ENCODE results near the gene CLDN6.
"Not testable (repeated sequence)": the region's sequence is repeated elsewhere in the genome, so short reads cannot be mapped to it uniquely, and the experiment has no call there.

CLDN6 gene, protein sequence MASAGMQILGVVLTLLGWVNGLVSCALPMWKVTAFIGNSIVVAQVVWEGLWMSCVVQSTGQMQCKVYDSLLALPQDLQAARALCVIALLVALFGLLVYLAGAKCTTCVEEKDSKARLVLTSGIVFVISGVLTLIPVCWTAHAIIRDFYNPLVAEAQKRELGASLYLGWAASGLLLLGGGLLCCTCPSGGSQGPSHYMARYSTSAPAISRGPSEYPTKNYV

DNA sequence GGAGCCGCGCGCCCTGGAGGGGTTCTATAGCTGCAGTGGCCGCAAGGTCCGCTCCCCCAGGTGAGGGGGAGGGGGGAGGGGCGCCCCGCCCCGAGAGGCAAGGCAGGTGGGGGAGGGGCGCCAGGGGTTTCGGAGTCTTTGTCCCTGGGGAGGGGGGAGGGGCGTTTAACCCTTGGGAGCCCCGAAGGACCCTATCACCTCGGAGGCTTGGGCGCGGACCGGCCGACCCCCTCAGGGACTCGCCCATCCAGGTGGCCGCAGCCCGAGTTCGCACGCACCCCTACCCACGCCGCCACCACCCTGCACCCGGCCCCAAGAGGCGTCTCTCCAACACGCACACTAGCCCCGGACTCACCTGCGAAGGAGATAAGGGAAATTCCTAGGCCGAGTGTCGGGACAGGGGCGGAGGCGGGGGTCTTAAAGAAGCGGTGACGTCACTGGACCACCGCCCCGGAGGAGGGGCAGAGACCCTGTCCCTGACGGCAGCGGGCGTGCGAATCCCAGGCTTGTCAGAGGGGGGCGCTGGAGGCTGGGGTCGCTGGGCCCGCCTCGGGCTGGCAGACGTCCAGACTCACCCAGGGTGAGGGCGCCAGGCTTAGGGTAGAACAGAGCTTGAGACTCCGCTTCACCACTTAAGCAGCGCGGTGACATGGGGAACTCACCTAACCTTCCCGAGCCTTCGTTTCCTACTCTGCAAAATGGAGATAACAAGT is at the start of gene CLDN6:
CLDN6 (minus strand) TSS at position 390 of the 713 bp plus-strand sequence. CDS start 2,162 bp downstream, outside the sequence.
- peak in 1 of 3 experiments; percentile 32 for DNase-seq (ENCODE audit: low read depth in 2 of 3, low spot score in 2 of 3)

DNA sequence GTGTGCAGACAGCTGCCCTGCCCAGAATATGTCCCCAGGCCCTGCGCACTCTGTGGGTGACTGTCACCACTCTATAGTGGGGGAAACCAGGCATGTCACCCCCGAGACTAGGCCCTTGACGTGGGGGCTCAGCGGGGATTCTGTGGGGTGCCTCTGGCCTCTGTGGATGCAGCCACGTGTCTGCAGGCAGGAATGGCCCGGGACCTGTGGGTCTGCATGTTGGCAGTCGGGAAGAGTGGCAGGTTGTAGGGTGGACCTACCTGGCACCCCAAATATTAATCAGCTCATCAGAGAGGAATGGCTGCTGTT is 48.4 kb upstream of the CLDN6 start:
- DNase-seq (ENCODE audit: low read depth in 2 of 3, low spot score in 2 of 3), result no peak

DNA sequence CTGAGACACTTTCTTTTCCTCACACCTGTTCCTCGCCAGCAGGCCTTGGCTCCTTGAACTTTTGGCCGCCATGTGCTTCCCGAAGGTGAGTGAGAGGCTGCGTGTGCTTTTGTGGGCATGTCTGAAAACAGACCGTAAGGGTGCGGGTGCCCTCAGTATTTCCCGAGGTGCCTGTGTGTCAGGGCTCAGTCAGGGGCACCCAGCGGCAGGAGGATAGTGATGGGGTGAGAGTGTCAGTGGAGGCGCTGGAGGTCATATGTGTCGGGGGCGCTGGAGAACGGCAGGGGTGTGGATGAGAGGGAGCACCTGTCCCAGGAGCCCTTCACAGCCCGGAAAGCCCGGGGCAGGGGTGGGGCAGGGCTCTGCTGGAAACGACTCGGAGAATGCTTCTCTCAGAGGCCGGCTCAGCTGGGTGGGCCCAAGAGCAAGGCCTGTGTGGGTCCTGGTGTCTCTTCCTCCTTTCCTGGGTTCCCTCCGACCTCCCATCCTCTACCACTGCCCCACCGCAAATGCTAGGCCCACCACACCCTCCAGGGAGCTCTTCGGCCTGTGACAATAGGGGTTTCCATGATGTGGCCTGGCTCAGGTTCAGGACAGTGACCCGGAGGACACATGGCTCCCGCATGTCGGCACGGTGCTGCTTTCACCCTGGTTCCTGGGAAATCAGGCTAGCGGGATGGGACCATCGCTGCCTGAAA is 47.9 kb upstream of the CLDN6 start:
- DNase-seq (ENCODE audit: low read depth in 2 of 3, low spot score in 2 of 3), result no peak

DNA sequence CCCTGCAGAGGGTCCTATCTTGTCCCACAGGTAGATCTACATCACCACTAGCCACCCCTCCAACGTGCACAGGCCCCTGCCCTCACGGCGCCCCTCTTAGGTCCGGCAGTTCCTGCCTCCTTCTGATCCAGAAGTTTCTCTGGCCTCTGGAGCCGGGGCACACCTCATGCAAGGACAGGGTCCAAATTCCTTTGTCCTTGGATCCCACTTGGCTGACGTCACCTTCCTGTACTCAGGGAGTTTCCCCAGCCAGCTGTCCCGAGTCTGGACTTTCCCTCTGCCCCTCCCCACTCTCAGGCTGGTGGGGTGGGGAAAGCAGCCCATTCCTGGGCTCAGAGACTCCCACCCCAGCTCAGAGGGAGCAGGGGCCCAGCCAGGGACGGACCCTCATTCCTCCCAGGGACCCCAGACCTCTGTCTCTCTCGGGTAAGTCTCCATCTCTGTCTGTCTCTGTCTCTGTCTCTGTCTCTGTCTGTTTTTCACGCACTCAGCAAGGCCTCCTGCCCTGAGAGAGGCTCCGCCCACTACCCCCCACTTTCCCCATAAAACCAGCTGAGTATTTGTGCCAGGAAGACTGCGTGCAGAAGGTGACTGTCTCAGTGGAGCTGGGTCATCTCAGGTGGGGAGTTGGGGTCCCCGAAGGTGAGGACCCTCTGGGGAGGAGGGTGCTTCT is 47.2 kb upstream of the CLDN6 start, which contains the start of gene IL32:
IL32 (plus strand) TSS at position 572 of the 673 bp plus-strand sequence. CDS start 172 bp downstream, outside the sequence.
- DNase-seq (ENCODE audit: low read depth in 2 of 3, low spot score in 2 of 3), result peak in 1 of 3 experiments; percentile 59

DNA sequence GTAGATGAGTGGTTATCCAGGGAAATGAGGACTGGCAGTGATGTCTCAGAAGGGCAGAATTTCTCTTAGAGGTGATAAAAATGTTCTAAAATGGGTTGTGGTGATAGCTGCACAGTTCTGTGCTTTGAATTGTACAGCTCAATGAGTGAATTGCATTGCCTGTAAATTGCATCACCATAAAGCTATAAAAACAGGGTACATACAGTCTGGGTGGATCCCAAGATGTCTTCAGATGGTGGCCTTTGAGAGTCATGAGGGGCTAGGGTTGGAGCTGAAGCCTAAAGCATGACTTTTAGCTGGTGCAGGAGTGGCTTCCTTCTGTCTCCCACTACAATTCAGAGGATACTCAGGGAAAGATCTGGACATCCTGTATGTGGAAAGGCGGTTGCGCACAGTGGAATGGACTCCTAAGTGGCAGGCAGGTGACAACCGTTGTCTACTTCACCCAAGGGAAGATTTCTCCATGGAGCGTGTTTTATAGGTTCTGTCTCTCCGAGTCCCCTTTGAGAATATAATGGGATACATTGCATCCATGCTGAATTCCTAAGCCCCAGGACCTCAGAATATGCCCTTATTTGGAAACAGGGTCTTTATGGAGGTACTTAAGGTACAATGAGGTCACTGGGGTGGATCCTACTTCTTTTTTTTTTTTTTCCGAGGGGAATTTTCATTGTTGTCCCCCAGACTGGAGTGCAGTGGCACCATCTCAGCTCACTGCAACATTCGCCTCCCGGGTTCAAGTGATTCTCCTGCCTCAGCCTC is 45.8 kb upstream of the CLDN6 start:
- no peak for DNase-seq (ENCODE audit: low read depth in 2 of 3, low spot score in 2 of 3)

DNA sequence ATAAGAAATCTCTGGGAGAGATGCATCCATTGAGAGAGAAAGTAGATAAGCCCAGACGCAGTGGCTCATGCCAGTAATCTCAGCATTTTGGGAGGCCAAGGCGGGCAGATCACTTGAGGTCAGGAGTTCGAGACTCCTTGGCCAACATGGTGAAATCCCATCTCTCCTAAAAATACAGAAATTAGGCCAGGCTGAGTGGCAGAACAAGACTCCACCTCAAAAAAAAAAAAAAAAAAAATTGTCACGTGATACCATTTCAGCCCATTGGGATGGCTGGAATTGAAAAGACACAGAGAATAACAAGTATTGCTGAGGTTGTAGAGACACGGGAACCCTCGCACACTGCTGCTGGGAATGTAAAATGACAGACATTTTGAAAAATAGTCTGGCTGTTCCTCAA is 44.6 kb upstream of the CLDN6 start:
- DNase-seq (ENCODE audit: low read depth in 2 of 3, low spot score in 2 of 3), result no peak

DNA sequence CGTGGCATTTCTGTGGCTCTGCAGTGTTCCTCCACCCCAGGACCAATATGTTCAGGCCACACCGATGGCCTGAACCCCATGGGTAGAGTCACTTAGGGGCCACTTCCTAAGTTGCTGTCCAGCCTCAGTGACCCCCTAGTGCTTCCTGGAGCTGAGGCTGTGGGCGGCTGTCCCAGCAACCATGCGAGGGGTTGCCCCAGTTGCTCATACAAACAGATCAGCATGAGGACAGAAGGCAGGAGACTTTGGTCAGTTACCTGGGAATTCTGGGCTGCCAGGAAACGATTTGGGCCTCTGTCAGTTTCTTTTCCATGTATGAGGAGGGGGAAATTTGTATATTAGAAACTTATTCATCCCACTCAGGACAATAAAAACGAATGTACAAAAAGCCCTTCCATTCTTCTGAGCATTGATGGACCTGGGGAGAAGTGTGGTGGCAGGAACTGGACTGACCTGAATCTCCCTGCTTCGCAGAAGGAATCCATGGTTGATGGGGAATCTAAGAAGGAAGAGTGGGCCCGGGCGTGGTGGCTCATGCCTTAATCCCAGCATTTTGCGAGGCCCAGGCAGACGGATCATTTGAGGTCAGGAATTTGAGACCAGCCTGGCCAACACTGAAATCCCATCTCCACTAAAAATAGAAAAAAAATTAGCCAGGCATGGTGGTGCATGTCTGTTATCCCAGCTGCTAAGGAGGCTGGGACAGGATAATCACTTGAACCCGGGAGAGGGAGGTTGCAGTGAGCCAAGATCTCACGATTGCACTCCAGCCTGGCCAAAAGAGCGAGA is 42.5 kb upstream of the CLDN6 start:
- DNase-seq (ENCODE audit: low read depth in 2 of 3, low spot score in 2 of 3), result no peak

DNA sequence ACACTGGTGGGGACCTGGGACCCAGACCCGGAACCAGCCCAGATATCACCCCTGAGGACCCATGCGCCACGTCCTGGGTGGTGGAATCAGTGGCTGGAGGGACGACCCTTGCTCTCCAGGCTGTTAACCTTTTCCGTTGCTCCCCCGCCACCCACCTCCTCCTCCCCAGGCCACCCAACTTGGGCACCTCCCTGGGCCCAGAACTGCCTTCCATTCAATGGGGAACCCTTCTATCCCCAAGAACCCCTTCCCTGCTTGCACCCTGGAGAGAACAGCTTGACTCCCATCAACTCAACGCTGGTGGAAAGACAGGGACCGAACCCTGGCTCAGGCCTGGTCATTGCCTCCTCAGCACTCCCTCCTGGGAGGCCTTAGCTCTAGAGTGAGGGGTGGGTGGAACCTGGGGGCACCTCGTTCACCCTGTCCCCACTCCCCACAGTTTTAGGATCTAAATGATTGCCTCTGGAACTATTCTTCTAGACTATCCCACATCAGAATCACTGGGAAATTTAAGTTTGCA is 41.8 kb upstream of the CLDN6 start:
- DNase-seq (ENCODE audit: low read depth in 2 of 3, low spot score in 2 of 3), result no peak

DNA sequence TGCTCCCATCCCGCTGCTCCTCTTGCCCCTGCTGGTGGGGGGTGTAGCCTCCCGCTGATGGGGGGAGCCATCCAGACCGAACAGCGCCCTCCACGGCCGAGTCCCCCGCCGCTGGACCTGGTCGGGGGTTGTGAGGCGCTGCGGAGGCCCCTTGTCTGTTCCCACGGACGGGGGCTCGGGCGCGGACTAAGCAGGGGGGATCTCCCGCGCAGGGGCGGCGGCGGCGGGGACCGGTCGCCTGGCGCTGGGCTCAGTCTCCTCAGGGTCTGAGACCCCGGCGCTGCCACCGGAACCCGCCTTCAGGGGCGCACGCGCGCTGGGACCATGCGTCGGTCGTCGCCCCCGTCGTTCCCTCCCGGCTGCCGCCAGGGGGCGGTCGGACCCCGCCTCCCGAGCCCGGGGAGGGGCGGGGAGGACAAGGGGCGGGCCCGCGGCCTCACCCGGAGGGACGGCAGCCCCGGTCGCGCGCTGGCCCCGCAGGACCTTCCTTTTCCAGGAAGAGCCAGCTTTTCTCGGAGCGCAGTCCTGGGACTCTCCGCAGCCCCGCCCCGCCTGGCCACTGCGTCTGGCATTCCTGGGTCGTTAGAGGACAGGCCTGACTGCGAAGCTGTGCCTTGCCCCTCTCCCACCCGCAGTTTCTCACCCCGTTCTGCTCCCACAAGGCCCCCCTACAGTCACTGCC is 41.2 kb upstream of the CLDN6 start:
- peak; percentile 70 to 88 (median 78) for DNase-seq (ENCODE audit: low read depth in 2 of 3, low spot score in 2 of 3)

DNA sequence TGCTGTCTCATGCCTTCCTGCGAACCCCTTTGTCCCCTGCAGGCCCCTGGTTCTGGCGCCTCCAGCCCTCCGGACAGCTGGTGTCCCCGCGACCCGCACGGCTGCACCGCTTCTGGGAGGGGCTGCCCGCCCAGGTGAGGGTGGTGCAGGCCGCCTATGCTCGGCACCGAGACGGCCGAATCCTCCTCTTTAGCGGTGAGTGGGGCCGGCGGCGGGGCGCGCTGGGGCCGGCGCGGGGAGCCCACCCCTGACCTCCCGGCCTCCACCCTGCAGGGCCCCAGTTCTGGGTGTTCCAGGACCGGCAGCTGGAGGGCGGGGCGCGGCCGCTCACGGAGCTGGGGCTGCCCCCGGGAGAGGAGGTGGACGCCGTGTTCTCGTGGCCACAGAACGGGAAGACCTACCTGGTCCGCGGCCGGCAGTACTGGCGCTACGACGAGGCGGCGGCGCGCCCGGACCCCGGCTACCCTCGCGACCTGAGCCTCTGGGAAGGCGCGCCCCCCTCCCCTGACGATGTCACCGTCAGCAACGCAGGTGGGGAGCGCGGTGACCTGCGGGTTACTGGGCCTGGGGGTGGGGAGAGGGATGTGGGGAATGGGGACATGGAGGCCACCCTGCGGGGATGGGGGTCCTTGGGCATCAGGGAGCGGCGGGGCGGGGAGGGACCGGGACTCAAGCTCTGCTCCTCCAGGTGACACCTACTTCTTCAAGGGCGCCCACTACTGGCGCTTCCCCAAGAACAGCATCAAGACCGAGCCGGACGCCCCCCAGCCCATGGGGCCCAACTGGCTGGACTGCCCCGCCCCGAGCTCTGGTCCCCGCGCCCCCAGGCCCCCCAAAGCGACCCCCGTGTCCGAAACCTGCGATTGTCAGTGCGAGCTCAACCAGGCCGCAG is 40.4 kb upstream of the CLDN6 start:
- no peak for DNase-seq (ENCODE audit: low read depth in 2 of 3, low spot score in 2 of 3)

DNA sequence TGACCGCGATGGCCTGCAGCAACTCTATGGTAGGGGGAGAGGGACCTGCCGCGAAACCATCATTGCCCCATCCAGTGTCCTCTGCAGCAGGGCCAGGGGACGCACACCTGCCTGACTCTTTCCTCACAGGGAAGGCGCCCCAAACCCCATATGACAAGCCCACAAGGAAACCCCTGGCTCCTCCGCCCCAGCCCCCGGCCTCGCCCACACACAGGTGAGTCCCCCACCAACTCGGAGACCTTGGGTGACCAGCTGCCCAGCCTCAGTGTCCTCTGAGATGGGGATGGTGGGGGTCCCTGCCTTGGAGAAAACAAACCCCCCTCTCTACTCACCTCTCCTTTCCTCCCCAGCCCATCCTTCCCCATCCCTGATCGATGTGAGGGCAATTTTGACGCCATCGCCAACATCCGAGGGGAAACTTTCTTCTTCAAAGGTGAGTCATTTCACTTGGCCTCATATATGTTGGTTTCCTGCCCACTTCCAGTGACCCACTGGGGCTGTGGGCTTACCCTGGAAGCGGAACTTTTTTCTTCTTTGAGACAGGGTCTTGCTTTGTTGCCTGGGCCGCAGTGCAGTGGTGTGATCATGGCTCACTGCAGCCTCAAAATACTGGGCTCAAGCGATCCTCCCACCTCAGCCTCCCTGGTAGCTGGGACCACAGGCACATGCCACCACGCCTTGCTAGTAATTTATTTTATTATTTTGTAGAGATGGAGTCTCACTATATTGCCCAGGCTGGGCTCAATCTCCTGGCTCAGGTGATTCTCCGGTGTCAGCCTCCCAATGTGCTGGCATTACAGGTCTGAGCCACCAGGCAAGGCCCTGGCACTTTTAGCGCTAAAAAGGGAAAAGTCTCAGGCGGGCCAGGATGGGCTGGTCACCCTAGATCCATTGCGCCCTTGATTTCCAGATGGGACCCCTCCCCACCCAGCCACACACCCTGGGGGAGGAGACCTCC is 39.5 kb upstream of the CLDN6 start:
- DNase-seq (ENCODE audit: low read depth in 2 of 3, low spot score in 2 of 3), result no peak

DNA sequence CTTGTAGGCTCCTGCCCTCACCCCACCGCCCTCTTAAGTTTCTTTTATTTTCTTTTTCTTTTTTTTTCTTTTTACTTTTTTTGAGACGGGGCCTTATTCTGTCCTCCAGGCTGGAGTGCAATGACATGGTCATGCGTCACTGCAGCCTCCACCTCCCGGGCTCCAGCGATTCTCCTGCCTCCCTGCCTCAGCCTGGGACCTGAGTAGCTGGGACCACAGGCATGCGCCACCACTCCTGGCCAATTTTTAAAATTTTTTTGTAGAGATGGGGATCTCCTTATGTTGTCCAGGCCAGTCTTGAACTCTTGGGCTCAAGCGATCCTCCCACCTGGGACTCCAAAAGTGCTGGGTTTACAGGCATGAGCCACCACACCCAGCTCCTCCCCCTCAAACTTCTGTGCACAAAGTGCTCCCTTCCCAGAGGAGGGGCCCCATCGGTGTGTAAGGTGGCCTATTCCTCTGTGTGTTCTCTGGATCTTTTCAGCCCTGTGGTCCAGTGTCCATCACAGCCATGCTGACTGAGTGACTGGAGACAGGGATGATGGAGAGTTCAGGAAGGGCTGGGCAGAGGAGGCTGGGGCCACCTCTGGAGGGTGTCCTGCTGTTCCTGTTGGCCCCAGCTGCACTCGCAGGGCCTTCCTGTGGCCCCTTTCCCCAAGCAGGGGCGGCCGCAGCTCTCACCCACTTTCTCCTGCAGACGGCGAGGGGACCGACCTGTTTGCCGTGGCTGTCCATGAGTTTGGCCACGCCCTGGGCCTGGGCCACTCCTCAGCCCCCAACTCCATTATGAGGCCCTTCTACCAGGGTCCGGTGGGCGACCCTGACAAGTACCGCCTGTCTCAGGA is 38.6 kb upstream of the CLDN6 start:
- DNase-seq (ENCODE audit: low read depth in 2 of 3, low spot score in 2 of 3), result no peak

DNA sequence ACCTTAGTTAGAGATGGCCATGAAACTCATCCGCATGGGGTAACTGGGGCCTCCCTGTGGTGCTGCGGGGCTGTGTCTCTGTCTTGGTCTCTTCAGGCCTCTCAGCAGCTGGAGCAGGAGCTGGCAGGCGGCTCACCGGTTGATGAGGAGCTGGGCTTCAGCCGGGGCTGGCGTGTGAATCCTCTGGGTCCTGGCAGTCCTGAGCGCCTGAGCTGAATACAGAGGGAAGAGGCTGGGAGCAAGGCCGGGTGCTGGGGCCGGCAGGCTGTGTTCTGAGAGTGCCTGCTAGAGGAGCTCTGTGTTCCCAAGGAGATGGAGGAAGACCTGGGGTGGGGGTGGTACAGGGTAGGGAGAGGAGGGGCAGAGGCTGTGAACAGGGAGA is 37.7 kb upstream of the CLDN6 start:
- not testable (repeated sequence) for DNase-seq (ENCODE audit: low read depth in 2 of 3, low spot score in 2 of 3)

DNA sequence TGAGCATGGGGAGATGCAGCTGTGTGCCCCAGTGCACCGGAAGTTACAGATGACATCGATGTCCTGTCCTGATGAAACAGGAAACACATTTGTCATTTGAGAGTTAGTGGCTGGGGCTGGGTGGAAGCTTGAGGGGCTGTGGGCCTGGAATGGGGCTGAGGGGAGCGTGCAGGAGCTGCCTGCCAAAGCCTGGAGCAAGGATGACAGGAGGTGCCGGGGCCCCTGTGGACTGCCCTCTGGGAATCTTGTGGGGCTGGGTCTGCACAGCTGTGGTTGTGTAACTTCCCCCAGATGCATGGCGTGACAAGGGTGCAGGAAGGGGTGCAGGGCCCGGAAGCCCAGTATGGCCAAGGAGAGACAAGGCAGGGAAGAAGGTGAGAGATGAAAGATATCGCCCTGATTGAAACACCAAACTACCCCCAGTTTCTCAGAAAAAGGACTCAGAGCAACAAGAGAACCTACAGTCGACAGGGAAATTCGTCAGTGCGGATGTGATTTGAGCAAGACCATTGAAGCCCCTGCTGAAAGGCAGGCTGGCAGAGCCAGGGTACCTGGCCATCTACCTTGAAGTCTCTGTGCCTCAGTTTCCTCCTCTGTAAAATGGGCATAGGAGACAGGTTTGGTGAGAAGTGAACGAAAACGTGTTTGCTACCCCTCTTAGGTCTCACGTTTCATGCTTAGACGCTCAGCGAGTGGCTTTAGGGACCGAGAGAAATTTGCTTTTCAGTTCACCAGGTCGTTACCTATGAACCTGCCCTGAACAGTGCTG is 37.2 kb upstream of the CLDN6 start:
- no peak for DNase-seq (ENCODE audit: low read depth in 2 of 3, low spot score in 2 of 3)

DNA sequence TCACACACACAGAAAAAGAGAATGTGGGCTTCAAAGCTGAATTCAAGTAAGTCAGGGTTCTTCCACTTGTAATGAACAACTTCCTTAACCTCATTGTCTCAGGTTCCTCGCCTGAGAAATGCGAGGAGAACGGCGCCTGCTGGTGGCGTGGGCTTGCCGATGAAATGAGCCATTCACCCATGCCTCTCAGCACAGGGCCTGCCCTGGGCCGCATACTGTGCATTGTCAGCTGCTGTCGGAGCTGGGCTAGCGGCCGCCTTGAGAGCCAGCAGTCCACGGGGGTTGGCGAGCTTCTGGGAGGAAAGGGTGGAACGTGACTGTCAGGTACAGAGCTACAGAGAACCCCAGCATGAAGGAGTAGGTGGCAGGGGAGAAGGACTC is 35.3 kb upstream of the CLDN6 start:
- not testable (repeated sequence) for DNase-seq (ENCODE audit: low read depth in 2 of 3, low spot score in 2 of 3)

Measured in activated CD8-positive, alpha-beta memory T cell treated with anti-CD3 and anti-CD28 coated beads for 48 hours (primary cell).